Epithelial cell of esophagus (primary cell): ENCODE measurements around the gene ERO1B.

ENCODE experiments used
- DNase-seq: peaks from one replicate; pipeline ENCODE4 v3.0.0; 2010; ENCODE audit warnings: low read depth
- H3K4me3 ChIP-seq: 2 replicates; pipeline ENCODE4 v1.5.1; 2011; ENCODE audit warnings: mild to moderate bottlenecking, low read length, control low read depth
- CTCF ChIP-seq: IDR thresholded peaks from 2 replicates; pipeline ENCODE4 v1.5.1; 2011; ENCODE audit warnings: low read depth, mild to moderate bottlenecking, low read length, control low read depth, inconsistent platforms; ENCODE audit not compliant: insufficient read depth; ENCODE audit errors: missing control alignments

The ERO1B gene

GRCh38 chr1:236179634-236180033 is 102.1 kb downstream of the ERO1B start:
- no peak for DNase-seq
- TF ChIP-seq CTCF = no peak
- no peak overlapping the region for H3K4me3 ChIP-seq

- no peak for DNase-seq
- TF ChIP-seq CTCF = no peak
- no peak overlapping the region for H3K4me3 ChIP-seq
Measured at GRCh38 chr1:236176337-236177336, 105.1 kb downstream of the ERO1B start.

- no peak for DNase-seq
- H3K4me3 ChIP-seq = no peak overlapping the region
- TF ChIP-seq CTCF = no peak
Measured at GRCh38 chr1:236175642-236176336, 106.0 kb downstream of the ERO1B start.

GRCh38 chr1:236173174-236173767 is 108.5 kb downstream of the ERO1B start:
- H3K4me3 ChIP-seq = no peak overlapping the region
- no peak for TF ChIP-seq CTCF
- no peak for DNase-seq

- TF ChIP-seq CTCF = no peak
- DNase-seq = no peak
- H3K4me3 ChIP-seq = no peak overlapping the region
Measured at GRCh38 chr1:236172041-236172579, 109.6 kb downstream of the ERO1B start.

- peak; percentile 40 for DNase-seq
- no peak overlapping the region for H3K4me3 ChIP-seq
- peak; percentile 23 for TF ChIP-seq CTCF
Measured at GRCh38 chr1:236168716-236169429, 112.9 kb downstream of the ERO1B start.
